Calu3 (cell line): Measurements from ENCODE around the gene MORC3. TPM values are rescaled to one million over a fixed set of nuclear protein-coding genes. Genes with fewer than 3 reads are reported as not detected.
A peak's percentile ranks its signal among the peaks of the same experiment; 100 is the strongest.

ENCODE experiments used
- BruUV-seq: library from RNA; stranded (reverse); fragments of 400-500 nt; replicated peaks from 2 replicates; lab custom pipeline; 2021; lab: Mats Ljungman, UMichigan
- CTCF ChIA-PET: fragments of 300-600 bp; sonication (Branson Sonifier 250); formaldehyde crosslinking; loops from one replicate; lab custom pipeline; 2022; ENCODE audit warnings: antibody characterized with exemption; lab: Charles Lee
- DNase-seq: peaks from one replicate; pipeline ENCODE4 v3.0.0; 2022
- H3K27ac Mint-ChIP-seq: one replicate; pipeline ENCODE4 v1.8.0; 2022; ENCODE audit warnings: mixed read lengths; ENCODE audit not compliant: unreplicated experiment
- H3K27me3 Mint-ChIP-seq: one replicate; pipeline ENCODE4 v1.8.0; 2022; ENCODE audit warnings: mixed read lengths; ENCODE audit not compliant: unreplicated experiment
- H3K36me3 Mint-ChIP-seq: one replicate; pipeline ENCODE4 v1.8.0; 2022; ENCODE audit warnings: mild to moderate bottlenecking, moderate library complexity, mixed read lengths; ENCODE audit not compliant: insufficient read depth, unreplicated experiment
- H3K4me1 Mint-ChIP-seq: one replicate; pipeline ENCODE4 v1.8.0; 2022; ENCODE audit warnings: mild to moderate bottlenecking, low read depth, mixed read lengths; ENCODE audit not compliant: unreplicated experiment
- H3K4me3 Mint-ChIP-seq: one replicate; pipeline ENCODE4 v1.8.0; 2022; ENCODE audit warnings: mild to moderate bottlenecking, low read depth, moderate library complexity, mixed read lengths; ENCODE audit not compliant: unreplicated experiment
- H3K9me3 Mint-ChIP-seq: one replicate; pipeline ENCODE4 v1.8.0; 2022; ENCODE audit warnings: low read depth, mixed read lengths; ENCODE audit not compliant: unreplicated experiment
- CTCF ChIP-seq: fragments of 200-600 bp; IDR thresholded peaks from one replicate; pipeline ENCODE4 v1.8.0; 2022; ENCODE audit warnings: antibody characterized with exemption; ENCODE audit not compliant: unreplicated experiment
- intact Hi-C: fragments of 100-400 bp; cut with micrococcal nuclease; formaldehyde crosslinking; loops from one replicate; pipeline ENCODE4 v1.10.0; 2022; ENCODE audit not compliant: unreplicated experiment
- total RNA-seq: library from RNA; stranded (reverse); gene quantifications from 2 replicates; pipeline ENCODE4 v1.2.3, GENCODE V29; 2022

MORC3 gene
- total RNA-seq, 1 experiment from 2014 or later: 18.2 TPM

- Mint-ChIP-seq H3K27ac (no peak overlapping the region), H3K4me1 (no peaks in the 10 kb centered on the region), H3K36me3 (peaks cover 34% of the 10 kb centered on the region), H3K4me3 (no peak overlapping the region), H3K27me3 (no peaks in the 10 kb centered on the region), H3K9me3 (no peaks in the 10 kb centered on the region)
- no TSS peak for BruUV-seq
- CTCF ChIA-PET: no interaction called here
- no peak for DNase-seq
- intact Hi-C loops: no loop called here
- TF ChIP-seq CTCF: no peak
These were observed 35.9 kb downstream of the MORC3 start for GRCh38 chr21:36355868-36356267.

- CTCF ChIA-PET: no interaction called here
- Mint-ChIP-seq H3K9me3 (no peaks in the 10 kb centered on the region), H3K27ac (no peak overlapping the region), H3K36me3 (peaks cover 32% of the 10 kb centered on the region), H3K4me3 (no peak overlapping the region), H3K4me1 (no peaks in the 10 kb centered on the region), H3K27me3 (no peaks in the 10 kb centered on the region)
- DNase-seq: no peak
- no peak for TF ChIP-seq CTCF
- intact Hi-C loops: no loop called here
- no TSS peak for BruUV-seq
These were observed 39.2 kb downstream of the MORC3 start for GRCh38 chr21:36359185-36359584.

GRCh38 chr21:36369064-36369685, 49.2 kb downstream of the MORC3 start:
- H3K4me3 Mint-ChIP-seq: no peak overlapping the region
- peaks cover 38% of the 10 kb centered on the region for H3K36me3 Mint-ChIP-seq
- no peak overlapping the region for H3K27ac Mint-ChIP-seq
- BruUV-seq: TSS peak; percentile 33
- CTCF ChIA-PET: no interaction called here
- no peak for TF ChIP-seq CTCF
- no peaks in the 10 kb centered on the region for H3K4me1 Mint-ChIP-seq
- intact Hi-C loops: no loop called here
- DNase-seq: no peak
- H3K9me3 Mint-ChIP-seq: no peaks in the 10 kb centered on the region
- no peaks in the 10 kb centered on the region for H3K27me3 Mint-ChIP-seq

GRCh38 chr21:36375994-36376393, 56.0 kb downstream of the MORC3 start:
- peaks cover 22% of the 10 kb centered on the region for H3K36me3 Mint-ChIP-seq
- CTCF ChIA-PET: no interaction called here

More at GRCh38 chr21:36375994-36376393, 56.0 kb downstream of the MORC3 start:
- BruUV-seq: no TSS peak
- DNase-seq: no peak
- TF ChIP-seq CTCF: no peak
- Mint-ChIP-seq H3K9me3 (no peaks in the 10 kb centered on the region), H3K4me3 (no peak overlapping the region), H3K27me3 (no peaks in the 10 kb centered on the region), H3K4me1 (no peaks in the 10 kb centered on the region), H3K27ac (no peak overlapping the region)
- intact Hi-C loops: no loop called here
